ENCODE data around the gene CFAP100. TPM values are rescaled to one million over a fixed set of nuclear protein-coding genes. Genes with fewer than 3 reads are reported as not detected.

Gene CFAP100
- total RNA-seq, 3 donors from 2014 or later = not detected

GRCh38 chr3:126391631-126392030 is 3.1 kb upstream of the CFAP100 start:
- H3K36me3 ChIP-seq (ENCODE audit: low read depth) = no peaks in the 10 kb centered on the region
- H3K4me3 ChIP-seq = no peak overlapping the region
- no peaks in the 10 kb centered on the region for H3K9me3 ChIP-seq
- ATAC-seq (no peak), DNase-seq (no peak)
- peaks cover 2% of the 10 kb centered on the region for H3K4me1 ChIP-seq (ENCODE audit: low read depth)
- intact Hi-C loops (cut with DNase I, micrococcal nuclease) = loop anchor here (5.0 to 10.0 kb wide), 3 partner anchors 134 to 257 kb away; no protein-coding TSS in a partner anchor
- TF ChIP-seq CTCF (IDR thresholded peaks at IDR 0.05) = no peak

GRCh38 chr3:126392246-126392645 is 2.5 kb upstream of the CFAP100 start:
- Histone ChIP-seq H3K9me3 (no peaks in the 10 kb centered on the region), H3K36me3 (ENCODE audit: low read depth) (no peaks in the 10 kb centered on the region), H3K4me3 (no peak overlapping the region), H3K4me1 (ENCODE audit: low read depth) (peaks cover 2% of the 10 kb centered on the region)
- intact Hi-C loops (cut with DNase I, micrococcal nuclease) = loop anchor here (5.0 to 10.0 kb wide), 3 partner anchors 135 to 257 kb away; no protein-coding TSS in a partner anchor
- ATAC-seq (no peak), DNase-seq (no peak)
- TF ChIP-seq CTCF (IDR thresholded peaks at IDR 0.05) = no peak

- peaks cover 2% of the 10 kb centered on the region for H3K4me1 ChIP-seq (ENCODE audit: low read depth)
- DNase-seq (no peak), ATAC-seq (no peak)
- no peak overlapping the region for H3K4me3 ChIP-seq
- no peak for TF ChIP-seq CTCF (IDR thresholded peaks at IDR 0.05)
- no peaks in the 10 kb centered on the region for H3K36me3 ChIP-seq (ENCODE audit: low read depth)
- no peaks in the 10 kb centered on the region for H3K9me3 ChIP-seq
- intact Hi-C loops (cut with DNase I, micrococcal nuclease) = loop anchor here (5.0 to 10.0 kb wide), 3 partner anchors 136 to 259 kb away; no protein-coding TSS in a partner anchor
Measured at GRCh38 chr3:126393563-126393962, 1.1 kb upstream of the CFAP100 start.

GRCh38 chr3:126394977-126395321 is 240 bp downstream of the CFAP100 start:
- H3K4me1 ChIP-seq (ENCODE audit: low read depth) = no peaks in the 10 kb centered on the region
- DNase-seq (no peak), ATAC-seq (no peak)
- no peaks in the 10 kb centered on the region for H3K36me3 ChIP-seq (ENCODE audit: low read depth)
- no peaks in the 10 kb centered on the region for H3K9me3 ChIP-seq
- intact Hi-C loops (cut with DNase I, micrococcal nuclease) = loop anchor here (5.0 to 10.0 kb wide), 3 partner anchors 138 to 260 kb away; no protein-coding TSS in a partner anchor
- no peak overlapping the region for H3K4me3 ChIP-seq
- no peak for TF ChIP-seq CTCF (IDR thresholded peaks at IDR 0.05)

GRCh38 chr3:126395846-126396513 is 1.3 kb downstream of the CFAP100 start:
- ATAC-seq (no peak), DNase-seq (no peak)
- Histone ChIP-seq H3K36me3 (ENCODE audit: low read depth) (no peaks in the 10 kb centered on the region), H3K9me3 (no peaks in the 10 kb centered on the region), H3K4me1 (ENCODE audit: low read depth) (no peaks in the 10 kb centered on the region), H3K4me3 (no peak overlapping the region)
- intact Hi-C loops (cut with DNase I, micrococcal nuclease) = loop anchor here in 1 of 2 donors (10.0 kb wide), 2 partner anchors 141 to 261 kb away; no protein-coding TSS in a partner anchor
- no peak for TF ChIP-seq CTCF (IDR thresholded peaks at IDR 0.05)

Measured in mucosa of descending colon (tissue), 3 donors.